Fibroblast of skin of right biceps (primary cell): ENCODE results near the gene AHNAK2.

Source experiments
- DNase-seq: peaks from one replicate; pipeline ENCODE4 v3.0.0-alpha.2; 2013

Gene AHNAK2

DNA sequence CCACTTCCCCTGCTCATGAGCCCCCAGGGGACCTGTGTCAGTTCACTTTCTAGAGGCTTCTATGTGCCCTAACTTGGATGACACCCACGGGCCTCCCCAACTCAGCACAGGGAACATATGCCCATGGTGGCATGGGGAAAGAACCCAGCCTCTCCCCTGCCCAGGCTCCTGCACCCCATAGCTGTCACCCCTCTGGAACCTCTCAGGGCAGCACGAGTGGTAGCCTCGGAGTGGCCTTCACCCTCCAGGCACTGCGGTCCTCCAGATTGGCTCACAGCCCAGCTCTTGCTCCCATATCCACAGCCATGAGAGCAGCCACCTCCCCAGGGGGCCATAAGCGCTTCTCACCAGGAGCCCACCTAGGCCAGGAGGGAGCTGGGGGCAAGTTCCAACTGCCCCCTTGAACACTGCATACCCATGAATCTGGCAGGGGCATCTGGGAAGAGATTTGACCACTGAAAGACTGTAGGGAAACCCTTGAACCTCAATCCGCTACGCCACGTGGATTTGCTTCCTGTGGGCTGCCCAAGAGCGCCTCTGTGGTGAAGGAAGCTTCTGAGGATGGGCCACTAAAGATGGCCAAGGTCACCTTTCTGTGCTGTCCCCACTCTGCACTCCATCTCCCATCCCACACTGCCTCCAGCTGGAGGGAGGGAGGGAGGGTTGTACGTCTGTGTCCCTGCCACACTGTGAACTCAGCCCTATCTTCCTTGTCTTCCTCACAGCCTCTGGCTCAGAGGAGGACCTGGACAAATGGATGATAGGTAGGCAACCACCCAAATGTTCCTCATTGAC, 41.6 kb downstream of the AHNAK2 start:
- DNase-seq: no peak

DNA sequence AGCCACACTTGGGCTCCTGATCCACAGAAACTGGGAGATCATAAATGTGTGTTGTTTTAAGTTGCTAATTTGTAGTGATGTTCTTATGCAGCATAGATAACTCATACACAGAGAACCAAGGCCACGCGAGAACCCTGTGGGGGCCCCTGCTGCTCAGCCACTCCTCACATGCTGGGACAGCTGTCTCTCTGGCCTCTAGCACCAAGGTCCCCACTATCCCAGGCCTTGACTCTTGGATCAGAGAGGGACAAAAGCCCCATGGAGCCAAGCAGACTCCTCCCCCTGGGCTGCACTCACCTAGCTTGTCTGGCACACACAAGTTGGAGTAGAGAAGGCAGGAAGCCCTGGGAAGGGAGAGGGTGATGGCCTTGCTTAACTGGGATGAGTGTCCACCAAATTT, 42.2 kb downstream of the AHNAK2 start:
- no peak for DNase-seq

- no peak for DNase-seq
Observed at GRCh38 chr14:104935026-104935650, 43.0 kb downstream of the AHNAK2 start.

DNA sequence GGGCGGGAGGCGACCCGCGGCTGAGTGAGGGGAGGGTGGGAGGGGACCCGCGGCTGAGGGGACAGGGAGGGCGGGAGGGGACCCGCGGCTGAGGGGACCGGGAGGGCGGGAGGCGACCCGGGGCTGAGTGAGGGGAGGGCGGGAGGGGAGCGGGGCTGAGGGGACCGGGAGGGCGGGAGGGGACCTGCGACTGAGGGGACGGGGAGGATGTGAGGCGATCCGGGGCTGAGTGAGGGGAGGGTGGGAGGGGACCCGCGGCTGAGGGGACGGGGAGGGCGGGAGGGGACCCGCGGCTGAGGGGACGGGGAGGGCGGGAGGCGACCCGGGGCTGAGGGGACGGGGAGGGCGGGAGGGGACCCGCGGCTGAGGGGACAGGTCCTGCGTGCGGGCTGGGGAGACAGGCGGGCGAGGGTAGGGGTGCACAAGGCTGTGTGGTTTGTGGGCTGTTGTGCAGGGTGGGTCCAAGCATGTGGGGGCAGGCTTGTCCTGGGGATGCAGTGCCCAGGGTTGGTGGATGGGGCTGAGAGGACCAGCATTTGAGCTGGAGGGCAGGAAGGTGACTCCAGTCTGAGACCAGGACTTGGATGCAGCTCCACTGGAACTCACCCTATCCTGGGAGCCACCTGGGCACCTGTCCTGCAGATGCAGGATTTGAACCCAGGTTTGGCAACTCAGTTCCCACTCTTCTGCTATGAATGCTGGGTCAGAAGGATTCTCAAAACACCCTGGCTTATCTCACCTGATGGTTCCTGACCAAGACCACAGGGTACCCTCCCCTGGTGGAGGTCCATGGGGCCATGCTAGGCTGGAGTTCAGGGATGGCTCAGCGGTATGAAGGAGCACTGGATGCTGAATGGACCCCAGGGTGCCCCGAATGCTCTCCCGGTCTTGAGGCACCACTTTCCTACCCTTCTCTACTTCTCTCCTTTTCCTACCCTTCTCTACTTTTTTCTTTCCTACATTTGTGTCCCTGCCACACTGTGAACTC, 44.1 kb downstream of the AHNAK2 start:
- DNase-seq: no peak

GRCh38 chr14:104932676-104933631, 45.2 kb downstream of the AHNAK2 start:
- peak; percentile 88 for DNase-seq

- no peak for DNase-seq
Observed at GRCh38 chr14:104931771-104932675, 46.2 kb downstream of the AHNAK2 start.

DNA sequence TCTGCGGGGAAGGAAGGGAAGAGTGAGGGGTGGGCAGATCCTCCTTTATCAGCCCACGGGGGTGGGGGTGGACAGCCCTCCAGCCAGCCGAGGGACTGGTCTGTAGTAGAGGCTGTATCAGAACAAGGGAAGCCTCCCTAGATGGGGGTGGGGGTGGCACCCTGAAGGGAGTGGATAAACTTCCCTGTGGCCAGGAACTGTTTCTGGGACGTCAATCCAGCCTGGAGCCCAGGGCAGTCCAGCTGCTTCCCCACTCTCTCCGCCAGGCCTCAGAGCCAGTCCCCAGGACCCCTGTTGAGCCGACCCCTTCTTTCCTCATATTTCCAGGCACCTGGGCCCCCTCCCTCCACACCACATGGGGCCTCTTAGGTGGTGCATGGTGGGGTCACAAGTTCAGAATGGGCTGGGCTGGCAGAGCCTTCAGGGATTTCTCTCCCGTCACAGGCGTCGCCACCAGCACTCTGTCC, 46.8 kb downstream of the AHNAK2 start:
- no peak for DNase-seq

- DNase-seq: no peak
Observed at GRCh38 chr14:104930526-104931303, 47.5 kb downstream of the AHNAK2 start.

- no peak for DNase-seq
Observed at GRCh38 chr14:104929268-104930230, 48.6 kb downstream of the AHNAK2 start.

DNA sequence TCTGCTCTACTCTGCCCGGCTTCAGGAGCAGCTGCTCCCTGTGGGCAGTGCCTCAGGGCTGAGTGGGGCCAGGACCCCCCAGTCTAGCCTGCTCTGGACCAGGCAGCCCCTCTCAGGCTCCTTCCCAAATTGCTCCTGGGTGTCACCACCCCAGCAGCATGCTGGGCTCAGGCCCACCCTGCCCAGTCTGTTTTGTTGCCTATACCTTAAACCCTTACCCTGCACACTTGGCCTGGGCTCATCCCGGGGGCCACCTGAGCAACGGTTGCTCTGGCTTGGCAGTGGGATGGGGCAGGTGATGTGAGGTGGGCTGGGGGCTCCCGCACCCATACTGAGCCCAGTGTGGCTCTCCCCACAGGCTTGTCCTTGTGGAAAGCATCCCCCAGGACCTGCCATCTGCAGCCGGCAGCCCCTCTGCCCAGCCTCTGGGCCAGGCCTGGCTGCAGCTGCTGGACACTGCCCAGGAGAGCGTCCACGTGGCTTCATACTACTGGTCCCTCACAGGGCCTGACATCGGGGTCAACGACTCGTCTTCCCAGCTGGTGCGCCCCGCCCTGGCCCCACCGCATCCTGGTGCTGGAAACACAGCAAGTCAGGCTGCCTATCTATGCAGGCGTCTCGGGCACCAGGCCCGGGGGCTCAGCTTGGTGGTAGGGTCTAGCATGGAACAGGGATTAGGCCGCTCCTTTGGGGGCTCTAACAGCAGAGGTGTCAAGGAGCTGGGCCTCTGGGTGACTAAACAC, 49.6 kb downstream of the AHNAK2 start:
- no peak for DNase-seq

GRCh38 chr14:104927901-104928300, 50.3 kb downstream of the AHNAK2 start:
- no peak for DNase-seq

DNA sequence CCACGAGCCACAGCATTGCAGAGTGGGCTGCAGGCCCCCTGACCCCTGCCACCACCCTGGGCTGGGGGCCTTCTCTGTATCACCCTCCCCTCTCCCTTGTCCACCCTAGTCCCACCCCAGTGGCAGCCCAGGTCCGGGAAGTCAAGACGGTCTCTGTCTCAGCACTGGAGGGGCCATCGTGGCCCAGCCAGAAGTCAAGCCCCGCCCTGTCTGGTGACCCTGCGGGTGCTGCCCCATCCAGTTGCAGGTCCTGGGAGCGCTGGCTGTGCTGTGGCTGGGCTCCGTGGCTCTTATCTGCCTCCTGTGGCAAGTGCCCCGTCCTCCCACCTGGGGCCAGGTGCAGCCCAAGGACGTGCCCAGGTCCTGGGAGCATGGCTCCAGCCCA, 50.8 kb downstream of the AHNAK2 start:
- no peak for DNase-seq

- DNase-seq: no peak
Observed at GRCh38 chr14:104926619-104927431, 51.3 kb downstream of the AHNAK2 start.

GRCh38 chr14:104925855-104926609, 52.1 kb downstream of the AHNAK2 start:
- DNase-seq: no peak

- no peak for DNase-seq
Observed at GRCh38 chr14:104925214-104925854, 52.8 kb downstream of the AHNAK2 start.
